ENCODE data around the gene HAGHL. TPM values are rescaled to one million over a fixed set of nuclear protein-coding genes. Genes with fewer than 3 reads are reported as not detected.

The HAGHL gene
- total and polyA plus RNA-seq, 2 of the 8 experiments (the other 6 are each of a cell fraction or from before 2014, with no cell fraction given) = 26.6 to 26.9 TPM

GRCh38 chr16:740764-741505 is 14.0 kb downstream of the HAGHL start, which contains the start of gene CIAO3 (continued):
- no peak for TF ChIP-seq CEBPB (IDR thresholded peaks at IDR 0.05; ENCODE audit: low read depth, low read length)
- TF ChIP-seq USF2 (IDR thresholded peaks at IDR 0.05; ENCODE audit: low read length) = 0 out of 2 replicates have a peak, but pooled peaks have one; percentile 8
- TF ChIP-seq TBP (IDR thresholded peaks at IDR 0.05; ENCODE audit: low read depth, low read length) = peak; percentile 56; the same call in 1 of the 2 replicates
- no peak for TF ChIP-seq SAP30 (IDR thresholded peaks at IDR 0.05; ENCODE audit: insufficient read depth, insufficient replicate concordance, low read length)
- TF ChIP-seq JUND (IDR thresholded peaks at IDR 0.05; ENCODE audit: low read length) = peak; percentile 89
- peak; percentile 74; the same call in 1 of the 2 replicates for TF ChIP-seq SP4 (IDR thresholded peaks at IDR 0.05; ENCODE audit: low read length)
- TF ChIP-seq ASH2L (IDR thresholded peaks at IDR 0.05; ENCODE audit: low read length) = peak; percentile 45
- TF ChIP-seq GTF2F1 (IDR thresholded peaks at IDR 0.05; ENCODE audit: borderline replicate concordance, low read depth, low read length) = no peak
- peak in 1 of 2 experiments; percentile 66; a peak in 1 of 3 replicates for TF ChIP-seq POLR2A (IDR thresholded peaks at IDR 0.05; ENCODE audit: control extremely low read depth in 1 of 2, low read depth in 2 of 2, low read length in 2 of 2)
- no peak for TF ChIP-seq ZNF274 (IDR thresholded peaks at IDR 0.05; ENCODE audit: borderline replicate concordance, extremely low read depth, low read length)
- peak; percentile 77; the same call in 1 of the 2 replicates for TF ChIP-seq TAF1 (IDR thresholded peaks at IDR 0.05; ENCODE audit: low read depth, low read length)
- peak; percentile 26; the same call in 1 of the 2 replicates for TF ChIP-seq SP1 (IDR thresholded peaks at IDR 0.05; ENCODE audit: low read depth, low read length)
- 0 out of 4 replicates have a peak, but pooled peaks of 1 of the 2 experiments have one; percentile 48 for TF ChIP-seq HDAC2 (IDR thresholded peaks at IDR 0.05; ENCODE audit: borderline replicate concordance in 1 of 2, low read depth in 2 of 2, low read length in 2 of 2)
- no peak for TF ChIP-seq GABPA (IDR thresholded peaks at IDR 0.05; ENCODE audit: borderline replicate concordance, insufficient read depth, low read length)
- no peak for TF ChIP-seq HDAC6 (IDR thresholded peaks at IDR 0.05; ENCODE audit: low read depth, low read length)
- TF ChIP-seq NRF1 (IDR thresholded peaks at IDR 0.05; ENCODE audit: low read depth, low read length) = peak; percentile 82
- peak; percentile 60 for TF ChIP-seq POLR2AphosphoS5 (IDR thresholded peaks at IDR 0.05; ENCODE audit: low read depth, low read length)
- TF ChIP-seq CHD1 (IDR thresholded peaks at IDR 0.05; ENCODE audit: low read depth, low read length) = no peak
- TF ChIP-seq MAX (IDR thresholded peaks at IDR 0.05) = peak; percentile 91
- TF ChIP-seq ATF3 (IDR thresholded peaks at IDR 0.05; ENCODE audit: insufficient read depth, low read depth, low read length) = peak; percentile 100
- peak; percentile 79 for TF ChIP-seq PHF8 (conservative IDR thresholded peaks at IDR 0.05; ENCODE audit: low read depth, low read length)

Data from H1 (cell line).